GM19240 (cell line): ENCODE results near the gene MITD1.
"Not testable (repeated sequence)": the region's sequence is repeated elsewhere in the genome, so short reads cannot be mapped to it uniquely, and the experiment has no call there.

Source experiments
- DNase-seq: peaks from one replicate; pipeline ENCODE4 v3.0.0; 2011; ENCODE audit warnings: low spot score; ENCODE audit not compliant: insufficient read length

The MITD1 gene

GRCh38 chr2:99154643-99155536 lies 26.0 kb downstream of the MITD1 start, which contains the start of the genes LIPT1 and TSGA10:
LIPT1 (plus strand) TSS chr2:99154967; CDS start chr2:99161958, 6,991 bp downstream.
TSGA10 (minus strand) TSS chr2:99154942; CDS start chr2:99109439, 45,503 bp downstream.
- DNase-seq, result peak; percentile 86

GRCh38 chr2:99153921-99154604 lies 26.8 kb downstream of the MITD1 start:
- no peak for DNase-seq

GRCh38 chr2:99152199-99152895 lies 28.5 kb downstream of the MITD1 start:
- DNase-seq, result no peak

GRCh38 chr2:99150706-99151105 lies 30.2 kb downstream of the MITD1 start:
- no peak for DNase-seq

- DNase-seq, result peak; percentile 48
Observed at GRCh38 chr2:99141110-99142108, 39.4 kb downstream of the MITD1 start, which contains the start of gene C2orf15. C2orf15 (plus strand) TSS chr2:99141707; CDS start chr2:99150559, 8,852 bp downstream.

- DNase-seq, result no peak
Observed at GRCh38 chr2:99140860-99141109, 40.1 kb downstream of the MITD1 start.

GRCh38 chr2:99140056-99140859 lies 40.6 kb downstream of the MITD1 start:
- DNase-seq, result no peak

- no peak for DNase-seq
Observed at GRCh38 chr2:99139003-99139402, 41.9 kb downstream of the MITD1 start.

- not testable (repeated sequence) for DNase-seq
Observed at GRCh38 chr2:99135044-99135556, 45.8 kb downstream of the MITD1 start.

GRCh38 chr2:99127981-99128380 lies 52.9 kb downstream of the MITD1 start:
- no peak for DNase-seq
